Measurements from ENCODE around the gene ISYNA1.

ISYNA1 gene

GRCh38 chr19:18467978-18468377, 30.0 kb upstream of the ISYNA1 start:
- no peak for DNase-seq (ENCODE audit: low read depth in 2 of 2)

DNA sequence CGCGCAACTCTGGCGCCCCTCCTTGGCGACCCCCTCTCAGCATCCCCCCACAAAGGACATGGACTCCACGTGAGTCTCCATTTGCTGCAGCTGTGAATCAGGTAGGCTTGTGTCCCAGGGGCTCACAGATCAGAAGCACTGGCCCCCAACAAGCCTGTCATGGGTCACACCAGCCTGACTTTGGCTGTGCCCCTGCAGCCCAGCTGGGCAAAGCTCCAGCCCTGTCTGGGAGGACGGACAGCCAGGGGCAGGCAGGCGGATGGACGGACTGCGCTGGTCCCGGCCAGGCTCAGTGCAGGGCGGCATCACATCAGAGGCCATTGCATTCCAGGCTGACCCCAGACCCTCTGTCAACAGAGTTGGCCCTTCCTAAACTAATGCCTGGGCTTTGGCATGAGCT, 28.4 kb upstream of the ISYNA1 start:
- no peak for DNase-seq (ENCODE audit: low read depth in 2 of 2)

DNA sequence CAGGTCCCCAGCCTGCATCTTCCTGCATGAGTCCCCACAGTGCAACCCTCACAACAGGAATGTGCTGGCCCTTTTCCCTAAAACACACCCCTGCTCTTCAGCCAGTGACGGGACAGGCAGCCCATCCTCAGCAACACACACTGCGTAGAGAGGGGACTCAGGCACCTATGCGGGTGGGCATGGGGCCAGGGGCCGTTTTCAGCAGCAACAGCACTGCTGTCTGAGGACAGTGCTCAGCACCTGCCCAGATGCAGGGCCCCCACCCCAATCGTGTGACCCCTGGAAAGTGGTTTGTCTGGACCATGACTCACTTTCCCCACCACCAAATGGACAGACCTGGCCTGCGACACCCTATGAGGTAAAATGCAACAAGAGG, 28.0 kb upstream of the ISYNA1 start:
- no peak for DNase-seq (ENCODE audit: low read depth in 2 of 2)

- DNase-seq (ENCODE audit: low read depth in 2 of 2) = no peak
Observed at GRCh38 chr19:18465214-18465963, 27.5 kb upstream of the ISYNA1 start.

- no peak for DNase-seq (ENCODE audit: low read depth in 2 of 2)
Observed at GRCh38 chr19:18464646-18465045, 26.7 kb upstream of the ISYNA1 start.

DNA sequence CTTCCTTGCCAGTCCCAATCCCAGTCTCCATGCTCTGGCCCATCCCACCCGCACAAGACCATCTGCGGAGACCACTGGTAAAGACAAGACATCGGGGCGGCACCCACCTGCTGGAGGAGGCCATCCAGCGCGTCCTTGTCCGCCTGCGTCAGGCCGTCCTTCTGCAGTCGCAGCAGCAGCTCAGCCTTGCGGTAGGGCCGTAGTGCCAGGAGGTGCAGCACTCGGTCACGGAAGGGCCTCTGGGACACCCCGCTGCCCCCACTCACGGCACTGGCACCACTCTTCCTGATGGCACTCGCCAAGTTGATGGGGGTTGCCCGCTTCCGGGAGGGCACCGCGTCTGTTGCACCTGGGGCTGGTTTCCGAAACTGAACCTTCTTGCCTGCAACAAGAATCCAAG, 23.5 kb upstream of the ISYNA1 start:
- no peak for DNase-seq (ENCODE audit: low read depth in 2 of 2)

DNA sequence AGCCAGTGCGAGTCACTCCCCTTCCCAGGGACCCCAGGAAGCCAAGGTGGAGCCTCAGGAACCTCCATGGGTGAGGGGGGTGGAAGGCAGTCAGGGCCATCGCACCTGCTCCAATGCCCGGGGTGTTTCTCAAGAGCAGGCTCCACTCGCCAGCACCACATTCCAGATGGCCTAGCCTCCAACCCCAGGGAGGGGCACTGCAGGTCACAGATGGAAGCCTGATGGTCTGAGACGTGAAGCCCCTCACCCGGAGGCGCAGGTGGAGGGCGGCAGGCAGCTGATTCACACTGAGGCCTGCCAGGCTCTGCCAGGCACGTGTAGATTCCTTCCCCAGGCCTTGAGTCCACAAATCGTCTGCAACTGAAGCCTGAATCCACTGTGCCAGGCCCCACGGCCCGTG, 23.0 kb upstream of the ISYNA1 start:
- DNase-seq (ENCODE audit: low read depth in 2 of 2) = no peak

GRCh38 chr19:18457483-18458331, 19.8 kb upstream of the ISYNA1 start:
- no peak for DNase-seq (ENCODE audit: low read depth in 2 of 2)

GRCh38 chr19:18456974-18457373, 19.0 kb upstream of the ISYNA1 start:
- no peak for DNase-seq (ENCODE audit: low read depth in 2 of 2)

- DNase-seq (ENCODE audit: low read depth in 2 of 2) = no peak
Observed at GRCh38 chr19:18456279-18456678, 18.3 kb upstream of the ISYNA1 start.

DNA sequence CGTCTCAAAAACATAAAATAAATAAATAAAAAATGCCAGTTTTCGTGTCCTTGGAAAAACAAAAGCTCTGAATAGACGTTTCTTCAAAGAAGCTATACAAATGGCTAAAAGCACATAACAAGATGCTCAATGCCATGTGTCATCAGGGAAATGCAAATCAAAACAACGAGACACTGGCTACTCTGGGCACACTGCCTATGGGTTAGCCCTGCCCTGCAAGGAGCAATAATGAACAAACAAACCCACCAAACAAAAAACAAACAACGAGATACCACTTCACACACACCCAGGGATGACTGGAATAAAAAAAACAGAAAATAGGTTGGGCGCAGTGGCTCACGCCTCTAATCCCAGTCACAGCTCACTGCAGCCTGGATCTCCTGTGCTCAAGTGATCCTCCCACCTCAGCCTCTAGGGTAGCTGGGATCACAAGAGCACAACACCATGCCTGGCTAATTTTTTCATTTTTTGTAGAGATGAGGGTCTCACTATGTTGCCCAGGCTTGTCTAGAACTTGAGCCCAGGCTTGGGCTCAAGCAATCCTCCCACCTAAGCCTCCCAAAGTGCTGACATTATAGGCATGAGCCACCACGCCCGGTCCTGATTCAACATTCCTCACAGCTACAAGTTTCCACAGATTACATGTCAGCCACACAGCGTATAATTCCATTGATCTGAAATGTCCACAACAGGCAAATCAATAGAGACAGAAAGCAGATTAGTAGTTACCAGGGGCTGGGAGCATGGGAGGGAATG, 15.5 kb upstream of the ISYNA1 start:
- no peak for DNase-seq (ENCODE audit: low read depth in 2 of 2)

GRCh38 chr19:18452386-18452785, 14.5 kb upstream of the ISYNA1 start:
- no peak for DNase-seq (ENCODE audit: low read depth in 2 of 2)

DNA sequence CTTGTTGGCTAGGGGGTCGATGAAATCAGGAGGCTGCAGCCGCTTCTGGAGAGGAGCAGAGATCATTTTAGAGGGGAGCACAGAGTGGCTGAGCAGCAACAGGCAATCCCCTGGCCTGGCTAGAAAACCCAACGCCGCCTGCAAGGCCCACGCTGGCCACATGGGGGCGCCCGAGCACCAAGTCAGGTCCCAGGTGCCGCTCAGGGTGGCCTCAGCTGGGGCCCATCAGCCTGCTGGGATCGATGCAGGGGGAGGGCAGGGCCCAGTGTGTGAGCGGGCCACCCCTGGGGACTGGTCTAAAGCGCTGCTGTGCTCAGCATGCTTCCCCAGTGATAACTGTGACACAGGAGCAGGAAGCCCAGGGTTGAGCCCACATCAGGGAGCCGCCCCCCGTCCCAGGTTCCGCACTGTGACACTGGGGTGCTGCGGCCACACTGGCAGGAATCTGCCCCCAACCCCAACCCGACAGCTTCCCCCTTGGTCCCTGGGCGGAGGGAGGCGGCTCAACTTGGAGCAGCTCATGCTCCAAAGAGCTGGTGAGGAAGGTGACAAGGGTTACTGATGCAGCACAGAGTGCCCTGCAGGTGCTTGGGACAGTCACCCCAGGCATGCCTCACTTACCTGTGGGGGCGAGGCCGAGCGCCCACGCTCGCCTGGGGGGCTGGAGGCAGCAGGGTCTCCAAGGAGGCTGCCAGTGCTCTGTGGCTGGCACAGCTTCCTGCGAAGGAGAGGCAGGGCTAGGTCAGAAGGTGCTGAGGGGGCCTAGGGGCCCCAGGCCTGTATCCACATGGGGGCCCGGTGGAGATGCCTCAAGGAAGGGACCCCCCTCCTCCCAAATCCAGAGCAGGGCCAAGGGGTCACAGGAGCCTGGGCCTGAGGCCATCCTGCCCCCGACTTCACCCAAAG, 13.3 kb upstream of the ISYNA1 start:
- peak; percentile 74 to 88 for DNase-seq (ENCODE audit: low read depth in 2 of 2)

- DNase-seq (ENCODE audit: low read depth in 2 of 2) = no peak
Observed at GRCh38 chr19:18450021-18450930, 12.3 kb upstream of the ISYNA1 start.

GRCh38 chr19:18449552-18449951, 11.6 kb upstream of the ISYNA1 start:
- no peak for DNase-seq (ENCODE audit: low read depth in 2 of 2)

GRCh38 chr19:18446811-18447359, 9.0 kb upstream of the ISYNA1 start:
- DNase-seq (ENCODE audit: low read depth in 2 of 2) = no peak

DNA sequence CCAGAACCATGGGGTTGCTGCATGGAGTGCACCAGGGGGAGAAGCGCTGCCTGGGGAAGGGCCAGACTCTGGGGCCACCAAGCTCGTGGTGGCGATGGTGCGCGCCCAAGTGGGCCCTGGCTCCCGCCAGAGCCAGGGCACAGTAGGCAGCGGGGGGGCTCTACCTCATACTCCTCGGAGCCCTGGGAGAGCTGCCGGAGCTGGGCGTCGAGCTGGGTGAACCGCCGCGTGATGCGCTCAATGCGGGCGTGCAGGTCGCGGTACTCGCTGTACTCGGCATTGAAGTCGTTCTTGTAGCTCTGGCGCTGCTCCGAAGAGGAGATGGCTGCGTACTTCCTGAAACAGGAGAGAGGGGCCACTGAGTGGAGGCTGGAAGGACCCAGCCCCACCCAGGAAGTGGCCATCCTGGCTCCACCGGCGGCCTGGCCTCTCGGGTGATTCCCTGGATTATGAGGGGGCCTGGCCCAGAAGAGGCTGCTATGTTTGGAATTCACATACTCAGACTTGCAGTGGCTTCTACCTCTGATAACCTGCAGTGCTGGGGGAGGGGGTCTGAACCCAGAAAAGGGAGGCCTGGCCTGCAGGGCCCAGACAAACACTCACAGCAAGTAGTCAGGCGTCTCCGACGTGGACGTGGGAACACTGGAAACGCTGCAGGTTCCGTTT, 8.3 kb upstream of the ISYNA1 start:
- no peak for DNase-seq (ENCODE audit: low read depth in 2 of 2)

DNA sequence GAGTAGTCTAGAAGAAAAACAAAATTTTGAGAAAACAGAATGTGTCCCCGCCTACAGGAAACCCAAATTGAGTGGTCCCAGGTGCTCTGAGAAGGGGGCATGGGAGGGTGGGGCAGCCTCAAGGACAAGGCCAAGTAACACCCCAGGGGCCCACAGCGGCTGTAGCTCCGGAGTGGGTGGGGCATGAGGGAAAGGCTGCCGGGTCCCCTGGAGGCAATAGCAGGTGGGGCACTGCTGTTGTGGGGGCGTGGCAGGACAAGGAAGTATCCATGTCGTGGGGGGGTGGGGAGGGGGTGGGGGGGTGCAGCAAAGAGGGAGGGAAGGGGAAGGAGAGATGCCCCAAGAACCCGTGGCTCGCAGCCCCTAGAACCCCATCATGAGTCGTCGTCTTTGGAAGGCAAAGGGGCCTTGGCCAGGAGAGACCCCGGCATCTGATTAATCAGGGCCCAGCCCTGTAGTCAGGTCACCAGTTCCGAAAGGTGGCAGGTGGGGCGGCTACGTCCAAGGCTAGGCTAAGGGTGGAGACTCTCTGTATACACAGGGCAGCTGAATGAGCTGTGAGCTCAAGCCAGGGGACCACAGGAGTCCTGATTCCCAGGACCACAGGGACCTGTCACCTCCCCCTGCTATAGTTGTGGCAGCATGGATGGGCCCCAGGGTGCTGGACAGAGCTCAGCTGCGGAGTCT, 7.5 kb upstream of the ISYNA1 start:
- DNase-seq (ENCODE audit: low read depth in 2 of 2) = no peak

GRCh38 chr19:18444513-18444912, 6.6 kb upstream of the ISYNA1 start:
- no peak for DNase-seq (ENCODE audit: low read depth in 2 of 2)
